Measurements from ENCODE around the gene PPARGC1A. TPM values are rescaled to one million over a fixed set of nuclear protein-coding genes. Genes with fewer than 3 reads are reported as not detected.

PPARGC1A gene
- total RNA-seq, 1 donor from 2014 or later: 1.4 TPM

- no peak for DNase-seq
Observed at GRCh38 chr4:23768541-23768940, 121.3 kb downstream of the PPARGC1A start.

GRCh38 chr4:23766344-23766743 lies 123.5 kb downstream of the PPARGC1A start:
- no peak for DNase-seq

- no peak for DNase-seq
Observed at GRCh38 chr4:23763559-23763958, 126.3 kb downstream of the PPARGC1A start.

GRCh38 chr4:23762551-23762950 lies 127.3 kb downstream of the PPARGC1A start:
- DNase-seq: no peak

GRCh38 chr4:23759066-23759465 lies 130.8 kb downstream of the PPARGC1A start:
- no peak for DNase-seq

- no peak for DNase-seq
Observed at GRCh38 chr4:23754688-23755087, 135.2 kb downstream of the PPARGC1A start.

GRCh38 chr4:23750125-23750524 lies 139.7 kb downstream of the PPARGC1A start:
- DNase-seq: no peak

- no peak for DNase-seq
Observed at GRCh38 chr4:23747281-23747735, 142.5 kb downstream of the PPARGC1A start.

GRCh38 chr4:23746672-23747071 lies 143.2 kb downstream of the PPARGC1A start:
- DNase-seq: no peak

GRCh38 chr4:23746027-23746426 lies 143.8 kb downstream of the PPARGC1A start:
- no peak for DNase-seq

- DNase-seq: no peak
Observed at GRCh38 chr4:23745377-23745776, 144.5 kb downstream of the PPARGC1A start.
